Activated T-cell treated with anti-CD3 and anti-CD28 coated beads for 4 hours (primary cell): ENCODE data around the gene RCOR1.
"Not testable (repeated sequence)": the region's sequence is repeated elsewhere in the genome, so short reads cannot be mapped to it uniquely, and the experiment has no call there.

Experiments
- DNase-seq: peaks from one replicate; pipeline ENCODE4 v3.0.0-alpha.2; 2020

Gene RCOR1

GRCh38 chr14:102571478-102572042 lies 20.9 kb upstream of the RCOR1 start:
- DNase-seq, result no peak

GRCh38 chr14:102573161-102573560 lies 19.3 kb upstream of the RCOR1 start:
- not testable (repeated sequence) for DNase-seq

- DNase-seq, result no peak
Measured at GRCh38 chr14:102573591-102574046, 18.8 kb upstream of the RCOR1 start.

GRCh38 chr14:102574281-102575159 lies 17.9 kb upstream of the RCOR1 start:
- no peak for DNase-seq

- DNase-seq, result no peak
Measured at GRCh38 chr14:102575160-102575845, 17.1 kb upstream of the RCOR1 start.

GRCh38 chr14:102575846-102576428 lies 16.5 kb upstream of the RCOR1 start:
- DNase-seq, result not testable (repeated sequence)

- no peak for DNase-seq
Measured at GRCh38 chr14:102578821-102579220, 13.6 kb upstream of the RCOR1 start.

- no peak for DNase-seq
Measured at GRCh38 chr14:102579696-102580549, 12.5 kb upstream of the RCOR1 start.

- DNase-seq, result no peak
Measured at GRCh38 chr14:102580550-102581110, 11.8 kb upstream of the RCOR1 start.

- no peak for DNase-seq
Measured at GRCh38 chr14:102581193-102581592, 11.3 kb upstream of the RCOR1 start.

GRCh38 chr14:102583726-102584125 lies 8.7 kb upstream of the RCOR1 start:
- no peak for DNase-seq

- no peak for DNase-seq
Measured at GRCh38 chr14:102584871-102585869, 7.3 kb upstream of the RCOR1 start.

- DNase-seq, result no peak
Measured at GRCh38 chr14:102586420-102587104, 5.9 kb upstream of the RCOR1 start.

GRCh38 chr14:102588821-102589220 lies 3.6 kb upstream of the RCOR1 start:
- no peak for DNase-seq

- DNase-seq, result no peak
Measured at GRCh38 chr14:102589761-102590290, 2.6 kb upstream of the RCOR1 start.

GRCh38 chr14:102590667-102591099 lies 1.8 kb upstream of the RCOR1 start:
- DNase-seq, result no peak

- DNase-seq, result peak; percentile 6
Measured at GRCh38 chr14:102591372-102591943, 991 bp upstream of the RCOR1 start.

- no peak for DNase-seq
Measured at GRCh38 chr14:102592763-102593060, 263 bp downstream of the RCOR1 start.

- peak; percentile 45 for DNase-seq
Measured at GRCh38 chr14:102593061-102593824, 794 bp downstream of the RCOR1 start.
